CD14-positive monocyte (primary cell): ENCODE measurements around the gene KCNMA1. TPM values are rescaled to one million over a fixed set of nuclear protein-coding genes. Genes with fewer than 3 reads are reported as not detected.

Experiments
- DNase-seq, 3 donors: peaks; one replicate each; pipeline ENCODE4 v3.0.0-alpha.2; 2011 to 2022
- H2AFZ ChIP-seq: 2 replicates; pipeline ENCODE4 v1.6.0; 2012; ENCODE audit warnings: mild to moderate bottlenecking, low read depth, low read length, inconsistent platforms; ENCODE audit not compliant: insufficient read depth, poor library complexity, severe bottlenecking
- H3K27ac ChIP-seq, 2 donors: 1 replicate in 1 of 2; 2 replicates in 1 of 2; pipeline ENCODE4 v1.5.1; 2012 to 2013; ENCODE audit warnings: low read length in 2 of 2, control low read depth in 1 of 2, inconsistent platforms in 1 of 2, low read depth in 1 of 2, mild to moderate bottlenecking in 1 of 2
- H3K27me3 ChIP-seq, 2 donors: one replicate each; pipeline versions ENCODE4 v1.6.0 to v1.6.1; 2011 to 2013; ENCODE audit warnings: low read length in 2 of 2; ENCODE audit not compliant: control insufficient read depth in 2 of 2, insufficient read depth in 2 of 2
- H3K36me3 ChIP-seq, 2 donors: replicated peaks in 1 of 2; 1 replicate in 1 of 2; 2 replicates in 1 of 2; pipeline versions ENCODE4 v1.5.1 to v1.6.1; 2012 to 2013; ENCODE audit warnings: low read length in 2 of 2, control low read depth in 1 of 2, inconsistent platforms in 1 of 2, mild to moderate bottlenecking in 1 of 2; ENCODE audit not compliant: insufficient read depth in 2 of 2, control insufficient read depth in 1 of 2
- H3K4me1 ChIP-seq, 2 donors: 1 replicate in 1 of 2; 2 replicates in 1 of 2; pipeline versions ENCODE4 v1.5.1 to v1.6.1; 2012 to 2013; ENCODE audit warnings: low read length in 2 of 2, control low read depth in 1 of 2, inconsistent platforms in 1 of 2, mild to moderate bottlenecking in 1 of 2, moderate library complexity in 1 of 2; ENCODE audit not compliant: insufficient read depth in 2 of 2, control insufficient read depth in 1 of 2
- H3K4me2 ChIP-seq: replicated peaks from 2 replicates; pipeline ENCODE3; 2012; ENCODE audit warnings: low read length, moderate library complexity, mild to moderate bottlenecking; ENCODE audit not compliant: poor library complexity, severe bottlenecking; ENCODE audit errors: extremely low read depth
- H3K4me3 ChIP-seq, 3 experiments: fragments of 200-600 bp in 1 of 3; sonication (generic) in 1 of 3; replicated peaks in 1 of 3; 1 replicate in 2 of 3; 2 replicates in 1 of 3; pipeline ENCODE4 v1.5.1; 2011 to 2013; ENCODE audit warnings: low read length in 3 of 3, mild to moderate bottlenecking in 3 of 3, control low read depth in 2 of 3, low read depth in 2 of 3, inconsistent platforms in 1 of 3, moderate library complexity in 1 of 3
- H3K79me2 ChIP-seq: 2 replicates; pipeline ENCODE4 v1.6.0; 2012; ENCODE audit warnings: mild to moderate bottlenecking, control low read depth, inconsistent platforms, low read length, moderate library complexity; ENCODE audit not compliant: insufficient read depth
- H3K9ac ChIP-seq: 2 replicates; pipeline ENCODE4 v1.6.0; 2017; ENCODE audit warnings: low read length, mild to moderate bottlenecking; ENCODE audit not compliant: insufficient read depth, poor library complexity, severe bottlenecking
- H3K9me3 ChIP-seq, 2 donors: replicated peaks in 1 of 2; 1 replicate in 1 of 2; 2 replicates in 1 of 2; pipeline versions ENCODE4 v1.5.1 to v1.6.1; 2012 to 2013; ENCODE audit warnings: low read length in 2 of 2, control low read depth in 1 of 2; ENCODE audit not compliant: control insufficient read depth in 1 of 2, insufficient read depth in 1 of 2
- H4K20me1 ChIP-seq: 2 replicates; pipeline ENCODE4 v1.6.0; 2012; ENCODE audit warnings: mild to moderate bottlenecking, low read length, control low read depth, moderate library complexity; ENCODE audit not compliant: insufficient read depth
- H3K27ac Mint-ChIP-seq, 7 donors: one replicate each; pipeline ENCODE4 v1.8.0; 2020; ENCODE audit warnings: mild to moderate bottlenecking in 7 of 7, mixed read lengths in 7 of 7, moderate library complexity in 6 of 7, inconsistent platforms in 2 of 7
- H3K27me3 Mint-ChIP-seq, 3 donors: one replicate each; pipeline ENCODE4 v1.8.0; 2021 to 2022; ENCODE audit warnings: low read depth in 3 of 3, mild to moderate bottlenecking in 3 of 3, mixed read lengths in 3 of 3, moderate library complexity in 3 of 3, inconsistent platforms in 1 of 3
- H3K36me3 Mint-ChIP-seq, 2 donors: one replicate each; pipeline ENCODE4 v1.8.0; 2020; ENCODE audit warnings: mixed read lengths in 2 of 2, inconsistent platforms in 1 of 2, mild to moderate bottlenecking in 1 of 2
- H3K4me1 Mint-ChIP-seq: one replicate; pipeline ENCODE4 v1.8.0; 2020; ENCODE audit warnings: mild to moderate bottlenecking, mixed read lengths
- H3K4me3 Mint-ChIP-seq, 2 donors: one replicate each; pipeline ENCODE4 v1.8.0; 2020; ENCODE audit warnings: mild to moderate bottlenecking in 2 of 2, mixed read lengths in 2 of 2, moderate library complexity in 1 of 2
- H3K9me3 Mint-ChIP-seq, 7 donors: one replicate each; pipeline ENCODE4 v1.8.0; 2020 to 2022; ENCODE audit warnings: mixed read lengths in 7 of 7, mild to moderate bottlenecking in 6 of 7, moderate library complexity in 6 of 7, inconsistent platforms in 2 of 7
- CTCF ChIP-seq: fragments of 200-600 bp; IDR thresholded peaks from one replicate; pipeline ENCODE4 v1.8.0; 2022; ENCODE audit warnings: antibody characterized with exemption, mild to moderate bottlenecking
- WGBS: methylation state at CpG from one replicate; pipeline ENCODE4 v1.1.5; 2013; ENCODE audit warnings: missing lambda C conversion rate; ENCODE audit not compliant: insufficient coverage; 5-methylcytosine and 5-hydroxymethylcytosine counted together
- intact Hi-C, 2 donors: fragments of 100-400 bp; cut with micrococcal nuclease; formaldehyde crosslinking; loops; one replicate each; pipeline versions ENCODE4 v1.15.0 to v1.15.1; 2023
- polyA plus RNA-seq, 3 donors: library from polyadenylated mRNA; depleted of rRNA in 1 of 3; unstranded in 2 of 3; stranded (reverse) in 1 of 3; fragments of 300-500 nt in 2 of 3; fragments of >200 nt in 1 of 3; fragmentation: Illumina TruSeq in 2 of 3; gene quantifications; 1 replicate in 2 of 3; 2 replicates in 1 of 3; pipeline ENCODE4 v1.2.3, GENCODE V29; 2012 to 2021

Gene KCNMA1
- polyA plus RNA-seq, 3 donors = 0.11 to 1.0 TPM; not detected in 1

GRCh38 chr10:77251297-77252013 is 386.2 kb downstream of the KCNMA1 start:
- H3K27ac ChIP-seq = no peak overlapping the region
- Mint-ChIP-seq H3K4me3 (no peak overlapping the region), H3K4me1 (peaks cover 23% of the 10 kb centered on the region), H3K27me3 (peaks cover 0 to 3% (median 0%) of the 10 kb centered on the region in 3 donors), H3K9me3 (peaks cover 0 to 3% (median 0%) of the 10 kb centered on the region in 7 donors), H3K27ac (no peak overlapping the region), H3K36me3 (peaks cover 0 to 2% of the 10 kb centered on the region in 2 donors)
- WGBS = 0% methylated on average over 2 of the region's 6 CpGs
- no peak overlapping the region for H3K4me3 ChIP-seq
- no peak overlapping the region for H2AFZ ChIP-seq
- intact Hi-C loops = no loop called here
- H3K4me2 ChIP-seq = no peak overlapping the region
- no peak overlapping the region for H3K9ac ChIP-seq
- peak in 2 of 3 donors; percentile 8 to 30 for DNase-seq
- peak; percentile 61 for TF ChIP-seq CTCF
- H3K9me3 ChIP-seq = no peaks in the 10 kb centered on the region
- H4K20me1 ChIP-seq = no peaks in the 10 kb centered on the region
- no peaks in the 10 kb centered on the region for H3K36me3 ChIP-seq
- H3K79me2 ChIP-seq = no peaks in the 10 kb centered on the region
- no peaks in the 10 kb centered on the region for H3K27me3 ChIP-seq
- peaks cover 19 to 22% of the 10 kb centered on the region in 2 donors for H3K4me1 ChIP-seq

GRCh38 chr10:77249901-77250459 is 387.6 kb downstream of the KCNMA1 start:
- 100% methylated on average over 1 of the region's 3 CpGs for WGBS
- H3K4me2 ChIP-seq = no peak overlapping the region
- no peak overlapping the region for H3K9ac ChIP-seq
- H3K4me3 ChIP-seq = no peak overlapping the region
- TF ChIP-seq CTCF = no peak
- H2AFZ ChIP-seq = no peak overlapping the region
- no peaks in the 10 kb centered on the region for H3K36me3 ChIP-seq
- Mint-ChIP-seq H3K36me3 (peaks cover 0 to 2% of the 10 kb centered on the region in 2 donors), H3K4me1 (peaks cover 38% of the 10 kb centered on the region), H3K4me3 (no peak overlapping the region), H3K27ac (peak overlapping the region in 1 of 7 donors; percentile 77), H3K9me3 (peaks cover 0 to 3% (median 0%) of the 10 kb centered on the region in 7 donors), H3K27me3 (no peaks in the 10 kb centered on the region)
- intact Hi-C loops = no loop called here
- H3K79me2 ChIP-seq = no peaks in the 10 kb centered on the region
- DNase-seq = no peak
- H3K9me3 ChIP-seq = no peaks in the 10 kb centered on the region
- peaks cover 34 to 36% of the 10 kb centered on the region in 2 donors for H3K4me1 ChIP-seq
- H3K27ac ChIP-seq = no peak overlapping the region
- no peaks in the 10 kb centered on the region for H3K27me3 ChIP-seq
- H4K20me1 ChIP-seq = no peaks in the 10 kb centered on the region
